GM12874 (cell line): ENCODE data around the gene LCTL.

ENCODE experiments used
- TF ChIP-seq, protein P1 (sequence below): IDR thresholded peaks from 2 replicates; pipeline ENCODE4 v1.5.1; 2011; ENCODE audit warnings: low read depth, mild to moderate bottlenecking, control low read depth, low read length, moderate library complexity; ENCODE audit not compliant: insufficient read depth

LCTL gene

DNA sequence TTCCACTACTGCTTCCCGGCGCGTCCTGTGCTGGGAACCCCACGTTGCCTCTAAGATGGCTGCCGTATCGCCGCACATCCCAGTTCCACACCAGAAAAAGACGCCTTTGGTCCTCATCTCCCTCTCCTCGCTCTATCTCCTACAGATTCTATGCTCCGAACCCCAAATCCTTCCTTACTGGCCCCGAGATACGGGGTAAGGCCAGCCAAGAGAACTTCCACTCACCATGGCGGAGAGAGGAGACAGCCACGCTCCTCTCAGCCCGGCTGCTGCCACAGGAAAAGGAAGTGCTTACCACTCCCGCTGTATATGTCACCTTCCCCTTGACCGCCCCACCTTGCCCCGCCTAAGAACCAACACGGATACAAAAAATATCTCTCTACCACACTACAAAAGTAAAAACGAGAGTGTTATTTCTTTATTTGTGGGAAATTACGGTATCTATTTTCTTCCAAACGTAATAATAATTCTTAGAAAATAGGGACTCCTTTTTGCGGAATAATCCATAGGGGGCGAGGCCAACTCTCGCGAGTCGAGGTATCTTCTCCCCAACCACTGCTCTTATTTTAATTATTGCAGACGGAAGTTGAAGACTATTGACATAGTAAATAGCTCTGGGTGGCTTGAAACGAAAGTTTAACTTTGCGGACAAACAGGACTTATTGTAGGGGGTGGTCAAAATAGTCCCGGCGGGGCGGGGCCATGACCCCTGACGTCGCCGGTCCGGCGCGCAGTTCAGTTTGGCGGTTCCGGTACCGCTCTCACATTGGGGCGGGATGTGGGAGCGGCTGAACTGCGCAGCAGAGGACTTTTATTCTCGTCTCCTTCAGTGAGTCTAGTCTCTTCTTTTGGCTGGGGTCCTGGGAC lies 61.0 kb downstream of the LCTL start, which contains the start of the genes RPL4 and ZWILCH:
TSS of gene RPL4 (minus strand) at position 293 of the 867 bp plus-strand sequence. CDS start at position 228, 65 bp downstream.
TSS of gene ZWILCH (plus strand) at position 764 of the 867 bp plus-strand sequence. CDS start at position 777, 13 bp downstream.
- TF ChIP-seq, protein P1, sequence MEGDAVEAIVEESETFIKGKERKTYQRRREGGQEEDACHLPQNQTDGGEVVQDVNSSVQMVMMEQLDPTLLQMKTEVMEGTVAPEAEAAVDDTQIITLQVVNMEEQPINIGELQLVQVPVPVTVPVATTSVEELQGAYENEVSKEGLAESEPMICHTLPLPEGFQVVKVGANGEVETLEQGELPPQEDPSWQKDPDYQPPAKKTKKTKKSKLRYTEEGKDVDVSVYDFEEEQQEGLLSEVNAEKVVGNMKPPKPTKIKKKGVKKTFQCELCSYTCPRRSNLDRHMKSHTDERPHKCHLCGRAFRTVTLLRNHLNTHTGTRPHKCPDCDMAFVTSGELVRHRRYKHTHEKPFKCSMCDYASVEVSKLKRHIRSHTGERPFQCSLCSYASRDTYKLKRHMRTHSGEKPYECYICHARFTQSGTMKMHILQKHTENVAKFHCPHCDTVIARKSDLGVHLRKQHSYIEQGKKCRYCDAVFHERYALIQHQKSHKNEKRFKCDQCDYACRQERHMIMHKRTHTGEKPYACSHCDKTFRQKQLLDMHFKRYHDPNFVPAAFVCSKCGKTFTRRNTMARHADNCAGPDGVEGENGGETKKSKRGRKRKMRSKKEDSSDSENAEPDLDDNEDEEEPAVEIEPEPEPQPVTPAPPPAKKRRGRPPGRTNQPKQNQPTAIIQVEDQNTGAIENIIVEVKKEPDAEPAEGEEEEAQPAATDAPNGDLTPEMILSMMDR = no peak

DNA sequence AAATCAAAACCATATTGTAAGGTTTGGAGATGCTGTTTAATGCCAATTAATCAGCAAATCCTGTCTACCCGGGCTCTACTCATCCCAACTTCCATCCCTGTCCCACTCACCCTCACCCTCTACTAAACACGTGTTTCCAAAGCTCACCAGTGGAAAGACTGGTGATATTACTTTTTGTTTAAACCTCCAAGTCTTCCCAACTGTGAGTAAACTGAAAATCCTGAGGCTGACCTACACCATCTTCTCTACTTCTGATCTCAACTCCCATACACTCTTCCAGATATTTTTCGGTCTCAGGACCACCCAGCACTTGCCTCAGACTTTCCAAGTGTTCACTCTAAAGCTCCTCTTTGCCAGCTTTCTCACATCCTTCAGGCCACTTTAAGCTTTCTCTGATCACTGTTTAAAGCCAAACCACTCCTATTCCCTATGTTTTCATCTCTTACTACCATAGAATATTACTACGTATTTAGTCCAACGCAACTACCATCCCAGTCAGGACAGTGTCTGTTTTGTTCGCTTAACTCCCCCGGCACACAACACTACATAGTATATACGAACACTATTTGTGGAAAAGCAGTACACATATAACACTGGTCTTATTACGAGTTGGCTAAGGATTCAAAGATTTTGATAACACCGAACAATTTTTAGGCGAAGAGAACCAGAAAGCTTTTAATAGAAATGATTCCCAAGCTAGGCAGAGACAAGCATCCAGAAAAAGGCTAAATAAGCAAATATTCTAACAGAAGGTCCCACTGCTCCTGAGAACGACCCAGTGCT lies 61.8 kb downstream of the LCTL start:
- TF ChIP-seq, protein P1 = no peak

DNA sequence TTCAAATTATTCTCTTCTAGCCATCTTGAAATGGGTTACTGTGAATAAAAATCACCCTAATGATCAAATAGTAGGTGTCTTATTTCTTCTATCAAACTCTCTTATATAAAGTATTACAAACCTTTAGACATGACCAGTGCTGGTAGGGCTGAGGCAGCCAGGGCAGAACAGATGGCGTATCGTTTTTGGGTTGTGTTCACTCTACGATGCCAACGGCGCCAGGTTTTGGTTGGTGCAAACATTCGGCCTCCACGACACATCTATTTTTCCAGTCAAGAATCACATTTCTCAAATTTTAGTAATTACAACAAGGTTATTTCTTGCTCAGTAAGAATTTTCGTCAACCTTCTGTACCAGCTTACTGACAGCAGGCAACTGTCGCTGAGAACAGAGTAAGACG lies 63.3 kb downstream of the LCTL start:
- TF ChIP-seq, protein P1 = no peak

DNA sequence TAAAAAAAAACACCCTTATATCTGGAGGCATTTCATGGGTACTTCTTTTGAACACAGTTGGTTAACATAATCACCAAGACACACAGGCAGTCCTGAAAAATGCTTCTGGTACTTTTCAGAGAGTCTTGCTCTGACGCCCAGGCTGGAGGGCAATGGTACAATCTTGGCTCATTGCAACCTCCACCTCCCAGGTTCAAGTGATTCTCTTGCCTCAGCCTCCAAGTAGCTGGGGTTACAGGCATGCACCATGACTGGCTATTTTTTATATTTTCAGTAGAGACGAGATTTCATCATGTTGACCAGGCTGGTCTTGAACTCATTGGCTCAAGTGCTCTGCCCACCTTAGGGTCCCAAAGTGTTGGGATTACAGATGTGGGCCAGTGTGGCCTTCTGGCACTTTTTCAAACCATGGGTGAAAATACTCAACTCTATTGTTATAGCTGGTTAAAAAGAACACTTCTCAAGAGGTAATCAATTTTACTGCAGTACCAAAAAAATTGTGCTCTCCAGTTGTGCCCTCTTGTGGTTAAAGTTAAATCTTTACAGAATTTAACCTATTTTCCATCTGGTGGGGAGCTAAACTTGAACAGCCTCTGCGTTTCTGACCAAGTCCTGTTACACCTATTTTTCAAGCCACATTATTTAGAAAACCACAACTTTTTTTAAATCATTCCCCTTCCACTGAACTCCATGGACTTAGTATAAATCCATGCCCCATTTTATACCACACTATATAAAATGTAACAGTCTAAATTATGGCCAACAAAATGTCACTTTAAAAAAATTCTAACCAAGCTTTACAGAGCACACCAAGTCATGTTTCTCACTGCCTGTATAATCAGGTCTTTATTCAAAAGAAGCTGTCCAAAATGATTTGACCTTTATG lies 67.1 kb downstream of the LCTL start:
- TF ChIP-seq, protein P1 = no peak
